HG02623 (cell line): ENCODE measurements around the gene TMPRSS13.

ENCODE experiments used
- ATAC-seq: cut with Tn5 transposase; IDR thresholded peaks from one replicate; pipeline ENCODE4 v1.9.1; 2021; ENCODE audit warnings: moderate library complexity; ENCODE audit not compliant: unreplicated experiment

The TMPRSS13 gene

DNA sequence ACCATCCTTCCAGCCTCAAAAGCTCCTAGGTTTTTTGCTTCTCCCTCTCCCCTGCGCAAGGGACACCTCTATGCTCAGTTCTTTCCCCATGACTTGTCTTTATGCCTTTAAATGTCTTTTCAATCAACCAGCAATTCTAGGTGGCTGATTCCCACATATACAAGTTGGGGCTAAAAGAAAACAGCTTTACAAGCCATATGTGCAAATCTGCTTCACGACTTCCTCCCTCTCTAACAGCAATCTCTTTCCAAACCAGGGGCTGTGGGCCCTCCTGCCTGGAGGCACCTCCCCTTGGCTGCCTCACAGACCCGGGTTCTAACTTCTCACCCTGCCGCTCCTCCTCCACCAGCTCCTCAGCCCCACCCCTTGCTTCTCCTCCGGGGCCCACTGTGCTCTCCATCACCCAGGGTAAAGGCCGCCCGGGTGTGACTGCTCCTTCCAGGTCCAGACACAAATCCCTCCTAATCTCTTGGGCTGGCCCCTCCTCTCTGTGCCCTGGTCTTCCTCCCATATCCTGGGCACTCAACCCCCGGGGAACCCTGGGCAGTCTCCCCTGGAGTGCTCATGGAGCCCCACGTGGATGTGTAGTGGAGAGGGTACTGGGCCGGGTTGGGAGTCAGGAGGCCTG, 14.1 kb downstream of the TMPRSS13 start:
- ATAC-seq, result no peak

DNA sequence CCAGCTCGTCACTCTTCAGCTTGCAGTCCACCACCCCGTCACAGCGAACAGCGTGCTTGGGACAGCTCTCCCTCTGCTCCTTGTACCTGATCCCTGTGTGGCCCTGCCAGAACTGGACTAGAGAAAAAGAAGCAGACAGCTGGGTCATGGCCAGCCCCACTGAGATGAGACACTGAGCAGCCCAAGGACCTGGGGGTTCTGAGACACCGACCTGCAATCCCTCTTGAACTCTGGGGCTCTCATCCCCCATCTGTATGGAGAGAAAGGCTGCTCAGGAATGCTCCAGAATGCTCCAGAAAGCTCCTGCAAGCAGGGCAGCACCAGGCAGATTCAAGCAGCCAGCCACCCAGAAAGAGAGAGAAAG, 14.8 kb downstream of the TMPRSS13 start:
- ATAC-seq, result no peak

DNA sequence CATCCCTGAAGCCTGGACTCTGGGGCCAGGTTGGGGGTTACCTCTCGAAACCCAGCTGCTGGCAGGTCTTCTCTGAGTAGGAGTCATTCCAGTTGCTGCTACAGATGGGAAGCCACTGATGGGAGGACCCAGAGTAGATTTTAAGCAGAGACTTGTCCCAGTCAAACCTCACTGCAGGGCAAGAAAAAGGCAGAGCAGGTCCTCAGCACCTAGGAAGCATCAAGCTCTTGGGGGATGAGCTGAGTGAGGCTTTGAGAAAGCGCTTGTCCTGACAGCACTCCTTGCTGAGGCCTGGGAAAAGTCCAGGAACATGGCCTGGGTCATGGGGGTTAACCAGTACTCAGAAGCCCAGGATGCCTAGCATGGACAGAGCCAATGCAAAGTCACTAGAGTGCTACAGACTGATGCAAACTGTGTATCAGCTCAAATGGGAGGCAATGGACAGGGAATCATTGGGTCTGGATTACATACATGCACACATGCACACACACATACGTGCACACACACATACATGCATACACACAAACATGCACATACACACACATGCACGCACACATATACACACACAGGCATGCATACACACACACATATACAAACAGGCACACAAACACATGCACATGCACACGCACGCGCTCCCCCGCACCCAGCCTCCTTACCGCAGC, 15.3 kb downstream of the TMPRSS13 start:
- ATAC-seq, result no peak

DNA sequence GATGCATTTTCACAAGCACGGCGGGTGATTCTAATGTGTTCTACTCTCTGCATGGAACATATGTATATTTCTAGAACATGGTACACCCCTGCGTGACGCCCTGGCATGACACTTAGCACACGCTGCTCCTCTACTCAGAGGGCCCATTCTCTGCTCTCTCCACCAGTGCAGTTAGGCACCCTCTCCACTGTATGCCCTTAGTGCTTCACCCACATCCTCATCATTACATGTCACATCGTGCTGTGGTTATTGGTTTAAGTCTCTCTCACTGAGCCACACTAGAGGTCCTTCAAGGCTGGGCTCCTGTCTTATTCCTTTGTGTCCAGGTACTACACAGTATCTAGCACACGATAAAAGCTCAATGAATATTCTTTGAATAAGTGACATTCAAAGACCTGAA, 16.7 kb downstream of the TMPRSS13 start:
- ATAC-seq, result no peak

DNA sequence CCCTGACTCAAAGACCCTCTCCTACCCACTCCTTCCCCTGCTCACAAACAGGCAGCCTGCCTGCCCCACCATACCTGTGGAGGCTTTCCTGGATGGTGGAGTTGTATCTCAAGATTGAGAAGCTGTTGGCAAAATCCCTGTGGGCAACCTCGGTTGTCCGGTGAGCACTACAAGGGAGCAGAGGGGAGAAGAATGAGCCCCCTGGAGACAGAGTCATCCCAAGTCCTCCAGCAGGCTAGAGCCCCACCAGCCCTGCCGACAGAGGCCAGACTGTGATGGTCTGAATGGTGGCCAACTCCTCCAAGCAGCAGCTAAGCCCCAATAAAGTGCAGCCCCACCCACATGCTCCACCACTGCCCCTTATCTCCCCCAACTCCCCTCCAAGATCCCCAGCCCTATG, 17.5 kb downstream of the TMPRSS13 start:
- no peak for ATAC-seq

DNA sequence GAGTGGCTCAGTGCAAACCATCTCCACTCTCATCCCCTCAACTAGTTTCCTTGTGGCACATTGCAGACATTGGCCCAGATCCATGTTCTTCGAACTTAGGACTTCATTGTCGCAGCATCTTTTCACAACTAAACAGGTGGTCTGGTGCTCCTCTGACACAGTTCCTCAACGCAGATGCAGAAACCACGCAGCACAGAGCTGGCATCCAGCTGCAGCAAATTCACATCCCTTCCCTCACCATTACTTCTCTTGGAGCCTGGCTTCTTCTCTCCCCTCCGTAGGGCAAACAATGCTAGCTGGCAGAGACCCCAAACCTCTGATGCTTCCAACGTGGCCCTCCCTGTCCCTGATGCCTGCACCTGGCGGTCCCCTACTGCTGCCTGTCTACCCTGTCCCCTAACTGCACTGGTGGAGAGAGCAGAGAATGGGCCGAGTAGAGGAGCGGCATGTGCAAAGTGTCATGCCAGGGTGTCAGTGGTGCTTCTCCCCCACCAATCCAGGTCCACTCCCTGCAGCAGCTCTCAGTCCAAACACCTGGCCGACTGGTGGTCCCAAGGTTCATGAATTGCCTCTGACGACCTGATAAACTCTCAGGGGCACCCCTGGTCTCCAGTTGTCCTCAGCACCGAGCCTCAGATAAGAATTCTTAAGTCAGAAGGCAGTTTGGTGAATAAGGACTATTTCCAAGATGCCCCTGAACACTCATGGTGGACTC, 18.1 kb downstream of the TMPRSS13 start:
- ATAC-seq, result no peak

DNA sequence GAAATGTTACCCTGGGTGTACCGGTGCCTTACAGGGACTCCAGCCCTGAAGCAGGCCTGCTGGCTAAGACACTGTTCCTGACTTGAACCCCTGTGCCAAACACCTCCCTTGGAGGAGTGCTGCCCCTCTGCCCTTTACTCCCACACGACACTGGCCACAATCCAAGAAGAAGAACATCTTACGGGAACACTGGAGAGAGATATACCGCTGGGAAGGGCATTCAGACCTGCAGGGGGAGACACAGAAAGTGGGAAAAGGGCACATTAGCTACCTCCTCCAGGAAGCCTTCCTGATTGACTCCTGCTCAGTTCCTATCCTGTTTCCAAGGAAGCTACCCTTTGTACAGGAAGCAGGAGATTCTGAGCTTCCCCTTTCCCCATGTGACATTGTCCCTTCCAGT, 18.7 kb downstream of the TMPRSS13 start:
- ATAC-seq, result no peak

DNA sequence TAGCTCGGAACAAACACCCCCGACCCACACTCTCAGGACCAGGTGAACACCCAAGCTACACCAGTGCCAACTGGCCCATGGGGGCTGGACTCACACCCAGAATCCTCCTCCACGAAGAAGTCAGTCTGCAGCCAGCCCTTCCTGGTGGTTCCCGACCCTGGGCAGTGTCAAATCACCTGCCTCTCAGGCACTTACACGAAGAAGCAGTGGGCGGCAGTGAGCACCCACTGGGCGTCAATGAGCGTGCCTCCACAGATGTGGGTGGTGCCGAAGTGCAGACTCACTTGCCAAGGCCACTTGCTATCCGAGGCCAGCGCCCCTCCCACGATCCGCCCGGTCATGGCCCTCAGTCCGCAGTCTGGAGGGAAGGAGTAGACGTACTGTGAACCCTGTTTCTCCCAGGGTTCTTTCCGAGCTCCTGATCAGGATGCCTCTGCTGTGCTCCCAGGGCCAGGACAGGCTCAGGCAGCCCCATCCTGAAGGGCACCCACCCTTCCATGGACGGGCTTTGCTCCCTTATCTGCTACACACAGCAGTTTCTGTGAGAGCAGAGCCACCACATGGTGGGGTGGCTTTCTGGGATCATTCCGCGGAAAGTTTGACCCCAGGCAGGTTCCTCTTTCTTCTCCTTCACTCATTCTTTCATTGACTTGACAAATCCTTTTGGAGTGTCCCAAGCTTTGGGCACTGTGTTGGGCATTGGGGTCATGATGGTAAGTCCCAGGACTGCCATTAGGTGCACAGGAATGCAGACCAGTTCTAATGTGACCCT, 19.4 kb downstream of the TMPRSS13 start:
- no peak for ATAC-seq

DNA sequence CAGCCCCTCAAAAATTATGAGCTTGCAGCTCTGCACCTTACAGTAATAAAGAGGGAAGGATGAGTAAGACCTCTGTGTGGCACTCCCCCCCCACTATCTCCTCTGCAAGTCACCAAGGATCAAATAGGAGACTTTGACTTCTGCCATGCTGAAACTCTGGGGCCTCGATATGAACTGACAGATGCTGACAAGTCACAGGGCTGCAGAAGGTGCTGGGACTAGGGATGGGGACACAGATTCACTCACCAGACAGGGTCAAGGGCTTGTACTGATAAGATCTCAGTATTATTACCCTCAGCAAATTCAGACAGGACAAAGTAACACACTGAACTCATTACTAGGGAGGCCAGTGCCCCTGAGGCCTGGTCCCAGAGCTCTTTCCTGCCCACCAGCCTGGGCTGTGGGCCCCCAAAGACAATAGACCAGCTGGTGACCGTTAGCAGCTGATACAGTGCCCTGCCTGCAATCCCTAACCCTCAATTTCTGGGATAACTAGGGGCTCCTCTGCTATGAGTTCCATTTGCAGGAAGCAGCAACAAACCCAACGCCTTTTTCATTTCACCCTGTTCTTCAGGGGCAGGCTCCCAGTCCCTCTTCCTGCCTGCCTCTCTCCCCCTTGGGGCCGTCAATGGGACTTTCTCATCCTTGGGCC, 20.1 kb downstream of the TMPRSS13 start:
- no peak for ATAC-seq

DNA sequence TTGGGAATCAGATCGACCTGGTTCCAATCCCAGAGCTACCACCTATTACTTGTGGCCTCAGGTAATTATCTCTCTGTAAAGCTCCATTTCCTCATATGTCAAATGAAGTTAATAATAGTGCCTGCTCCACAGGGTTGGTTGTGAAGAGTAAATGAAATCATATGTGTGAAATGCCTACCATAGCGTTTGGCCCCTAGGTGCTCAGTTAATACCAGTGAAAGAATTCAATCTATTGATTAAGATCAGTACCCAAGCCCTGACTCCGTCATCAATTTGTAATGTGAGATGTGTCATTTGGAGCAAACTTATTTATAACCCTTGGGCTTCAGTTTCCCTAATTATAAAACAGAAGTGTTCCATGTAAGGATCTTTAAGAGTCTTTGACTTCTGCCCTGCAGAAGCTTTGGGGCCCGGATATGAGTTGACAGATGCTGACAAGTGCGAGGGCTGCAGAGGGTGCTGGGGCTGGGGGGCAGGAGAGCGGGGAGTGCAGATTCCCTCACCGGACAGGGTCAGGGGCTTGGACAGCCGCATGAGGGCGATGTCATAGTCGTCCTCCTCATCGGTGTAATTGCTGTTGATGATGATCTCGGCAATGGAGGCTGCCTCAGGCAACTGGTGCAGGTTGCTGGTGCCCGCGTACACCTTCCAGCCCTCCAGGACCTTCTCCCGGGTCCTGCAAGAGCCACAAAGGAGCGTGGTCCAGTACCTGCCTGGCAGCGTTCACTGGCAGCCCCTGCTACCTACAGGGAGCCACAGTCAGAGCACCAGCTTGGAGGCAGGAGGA, 20.9 kb downstream of the TMPRSS13 start:
- no peak for ATAC-seq

DNA sequence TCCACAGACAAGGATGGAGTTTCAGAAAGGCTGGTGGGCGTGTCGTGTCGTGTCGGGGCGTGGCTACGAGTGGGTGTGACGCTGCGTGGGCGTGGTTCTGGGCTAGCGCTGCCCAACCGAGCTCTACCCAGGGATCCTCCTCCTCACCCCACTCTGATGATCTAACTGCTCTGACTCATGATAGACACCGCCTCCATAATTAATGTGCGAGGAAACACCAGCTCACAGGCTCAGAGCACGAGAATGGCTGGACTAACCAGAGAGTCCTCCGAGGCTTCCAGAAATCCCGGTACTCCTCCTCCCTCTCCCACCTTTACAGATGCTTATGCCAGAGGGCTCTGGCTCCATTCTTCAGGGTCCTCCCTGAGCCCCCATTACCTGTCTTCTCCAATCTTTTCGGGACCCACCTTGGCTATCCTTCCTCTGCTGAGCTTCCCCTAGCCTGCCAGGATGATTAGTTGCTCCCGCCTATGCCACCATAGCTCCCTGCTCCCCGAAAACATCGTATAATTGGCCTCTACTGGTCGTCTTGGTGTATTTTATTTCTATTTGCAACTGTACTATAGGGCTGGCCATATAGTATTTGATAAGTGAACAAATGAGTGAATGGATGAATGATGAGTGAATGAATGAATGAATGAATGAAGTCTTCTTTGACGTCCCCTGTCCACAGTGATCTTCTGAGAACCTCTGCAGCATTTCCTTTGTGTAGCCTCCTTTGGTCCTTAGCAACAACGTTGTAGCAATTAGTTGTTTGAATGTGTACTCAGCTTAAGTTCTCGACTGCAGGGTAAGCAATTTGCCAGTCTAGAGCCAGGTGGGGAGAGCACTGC, 21.7 kb downstream of the TMPRSS13 start:
- no peak for ATAC-seq

DNA sequence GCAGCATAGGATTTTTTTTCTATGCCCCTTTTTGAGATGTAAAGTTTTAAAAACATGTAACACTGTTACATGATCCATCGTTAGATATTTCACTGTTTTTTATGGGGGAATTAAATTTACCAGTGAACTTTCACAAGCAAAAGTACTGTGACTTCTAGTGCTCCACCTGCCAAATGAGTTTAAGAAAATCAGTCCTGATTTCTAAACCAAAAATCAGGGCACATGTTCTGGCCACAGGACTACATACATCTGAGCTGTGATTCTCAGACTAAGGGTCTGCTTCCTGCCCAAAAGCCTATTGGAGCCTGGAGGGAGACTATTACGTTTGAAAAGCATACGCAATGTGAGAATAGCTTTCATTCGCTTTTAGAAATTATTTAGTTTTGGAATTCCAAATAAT, 22.5 kb downstream of the TMPRSS13 start:
- no peak for ATAC-seq

DNA sequence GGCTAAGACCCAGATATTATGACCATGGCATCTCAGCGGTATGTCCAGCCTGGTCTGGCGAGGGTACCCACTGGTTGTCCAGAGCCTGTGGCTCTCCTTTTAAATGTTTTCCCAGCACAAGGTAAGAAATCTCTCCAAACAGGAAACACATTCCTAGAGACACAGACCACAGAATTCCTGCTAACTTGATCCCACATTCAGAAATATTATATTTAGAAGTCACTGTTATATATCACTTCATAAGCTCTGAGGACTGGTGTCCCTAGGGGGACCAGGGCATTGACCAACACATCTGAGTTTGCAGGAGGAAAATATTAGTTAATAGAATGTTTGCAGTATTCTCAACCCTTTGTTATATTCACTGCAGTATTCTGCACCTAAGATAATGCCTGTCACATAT, 23.1 kb downstream of the TMPRSS13 start:
- no peak for ATAC-seq

DNA sequence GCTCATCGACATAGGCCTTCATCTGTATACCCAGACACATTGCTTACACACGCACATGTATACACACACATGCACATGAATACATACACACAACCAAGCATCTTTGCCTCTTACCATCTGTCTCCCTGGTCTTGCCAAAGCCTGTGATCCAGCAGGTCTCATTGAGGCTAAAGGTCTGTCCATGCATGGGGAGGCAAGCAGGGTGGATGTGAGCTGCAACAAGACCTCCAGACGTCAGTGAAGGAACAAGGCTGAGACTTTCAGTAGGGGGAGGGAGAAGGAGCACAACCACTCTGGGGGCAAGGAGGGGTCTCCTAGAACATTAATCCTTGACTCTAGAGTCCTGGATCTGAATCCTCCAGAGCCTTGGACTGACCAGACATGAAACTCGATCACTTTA, 23.7 kb downstream of the TMPRSS13 start:
- no peak for ATAC-seq

DNA sequence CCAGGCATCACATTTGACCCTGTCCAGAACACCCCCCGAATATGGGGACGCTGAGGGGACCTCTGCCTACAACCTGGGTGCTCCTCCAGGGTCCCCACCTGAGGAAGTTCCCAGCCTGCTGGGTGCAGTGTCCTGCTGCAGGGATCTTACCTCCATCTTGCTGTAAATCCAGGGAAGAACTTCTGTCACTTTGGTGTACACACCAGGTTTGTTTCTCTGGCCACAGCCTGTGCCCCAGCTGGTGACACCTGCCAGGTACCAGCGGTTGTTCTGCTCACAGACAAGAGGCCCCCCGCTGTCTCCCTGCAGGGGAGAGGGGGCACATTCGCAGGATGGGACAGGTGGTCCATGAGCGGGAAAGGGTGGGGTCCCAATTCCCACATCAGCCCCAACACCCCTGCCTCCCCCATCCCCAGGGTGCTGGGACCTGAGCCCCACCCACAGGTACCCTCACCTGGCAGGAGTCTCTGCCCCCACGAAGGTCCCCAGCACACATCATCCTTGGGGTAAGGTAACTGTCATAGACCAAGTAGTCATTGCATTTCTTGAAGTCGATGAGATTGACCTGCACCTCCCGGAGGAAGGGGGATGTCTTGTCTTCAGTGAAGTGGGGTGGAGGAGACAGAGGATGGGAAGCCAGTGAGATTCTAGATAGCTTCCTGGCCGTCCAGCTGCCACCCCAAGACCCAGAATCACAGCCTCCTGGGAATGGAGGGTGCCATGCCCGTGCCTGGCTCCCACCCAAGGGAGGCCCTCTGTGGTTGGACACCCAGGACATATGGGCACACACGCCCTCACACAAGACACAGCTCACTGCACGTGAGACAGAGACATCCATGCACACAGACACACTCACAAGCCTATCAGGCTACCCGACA, 25.5 kb downstream of the TMPRSS13 start:
- ATAC-seq, result no peak

DNA sequence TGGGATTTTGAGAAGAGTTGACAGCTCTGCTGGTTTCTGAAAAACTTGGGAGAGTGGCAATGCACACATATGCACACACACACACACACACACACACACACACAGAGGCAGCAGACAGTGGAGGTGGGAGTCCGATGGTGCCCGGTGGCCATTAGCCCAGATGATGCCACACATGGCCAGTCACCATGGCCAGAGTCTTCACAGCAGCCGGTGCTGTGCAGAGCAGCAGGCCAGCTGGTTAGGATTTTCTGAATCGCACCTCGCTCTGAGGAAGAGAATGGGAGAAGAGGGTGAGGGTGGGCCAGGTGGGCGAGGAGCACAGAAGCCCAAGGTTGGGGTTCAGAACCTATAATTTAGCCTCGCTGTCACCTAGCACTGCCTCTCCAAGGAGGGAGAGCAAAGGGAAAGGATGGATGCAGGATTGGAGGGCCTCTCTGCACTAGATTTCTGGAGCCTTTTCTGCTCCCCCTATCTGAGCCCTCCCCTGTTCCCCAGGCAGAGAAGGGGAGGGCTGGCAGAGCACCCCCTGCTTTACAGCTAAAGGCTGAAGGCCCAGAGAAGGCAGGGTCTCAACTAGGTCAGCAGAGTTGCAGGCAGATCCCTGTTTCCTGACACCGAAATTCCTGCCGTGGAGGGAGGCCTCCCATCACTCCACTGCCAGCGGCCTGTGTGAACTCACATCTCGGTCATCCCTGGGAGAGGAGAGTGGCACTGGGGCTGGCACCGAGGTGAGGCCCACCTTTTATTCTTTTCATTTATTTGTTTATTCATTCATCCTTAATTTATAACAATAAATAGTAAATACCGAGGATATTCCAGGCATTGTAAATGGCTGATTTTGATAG, 27.0 kb downstream of the TMPRSS13 start:
- no peak for ATAC-seq

DNA sequence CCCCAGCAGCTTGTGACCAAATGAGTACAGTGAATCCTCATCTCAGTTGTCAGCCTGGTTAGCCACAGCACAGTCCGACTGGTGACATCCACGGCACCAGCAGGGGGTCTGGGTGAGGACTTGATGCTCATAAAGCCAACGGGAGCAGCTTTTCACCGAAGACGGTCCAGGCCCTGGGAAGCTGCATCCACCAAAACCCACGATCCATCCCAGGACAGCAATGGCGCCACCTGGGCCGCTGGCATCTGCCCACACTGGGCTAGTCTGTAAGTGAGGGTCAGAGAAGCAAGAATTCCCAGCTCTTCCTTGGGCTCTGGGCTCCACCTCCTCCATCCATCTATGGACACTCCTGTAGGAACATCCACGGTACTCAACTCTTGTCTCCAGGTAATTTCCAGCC, 27.6 kb downstream of the TMPRSS13 start:
- no peak for ATAC-seq
